ENCODE data around the gene ARMH2.

- TF ChIP-seq POLR2AphosphoS5 (IDR thresholded peaks at IDR 0.05; ENCODE audit: low read depth) (no peak), EZH2 (IDR thresholded peaks at IDR 0.05; ENCODE audit: low read depth, unreplicated experiment) (no peak), CTCF (conservative IDR thresholded peaks at IDR 0.05; ENCODE audit: low read depth in 2 of 2) (no peak), EZH2phosphoT487 (IDR thresholded peaks at IDR 0.05; ENCODE audit: unreplicated experiment) (no peak), REST (IDR thresholded peaks at IDR 0.05; ENCODE audit: unreplicated experiment) (no peak), JUNB (IDR thresholded peaks at IDR 0.05; ENCODE audit: unreplicated experiment) (no peak), CREB1 (CRISPR knock-in tag; IDR thresholded peaks at IDR 0.05; ENCODE audit: low read depth) (no peak), STAT1 (IDR thresholded peaks at IDR 0.05; ENCODE audit: unreplicated experiment) (no peak), ZNF331 (CRISPR knock-in tag; IDR thresholded peaks at IDR 0.05; ENCODE audit: low read depth) (no peak), ZNF114 (CRISPR knock-in tag; IDR thresholded peaks at IDR 0.05) (no peak), NANOG (IDR thresholded peaks at IDR 0.05; ENCODE audit: borderline replicate concordance) (no peak), ZNF462 (CRISPR knock-in tag; IDR thresholded peaks at IDR 0.05) (no peak)
These were observed 24.0 kb upstream of the ARMH2 start for GRCh38 chr6:24822696-24823095.

Measured in GM23338 (cell line).